NB4 (cell line): ENCODE data around the gene RPL10.

Experiments
- POLR2A ChIP-seq: IDR thresholded peaks from 2 replicates; pipeline ENCODE4 v1.6.1; 2011; ENCODE audit warnings: mild to moderate bottlenecking; ENCODE audit not compliant: insufficient read length; ENCODE audit errors: extremely low read depth
- TF ChIP-seq, protein P1 (sequence below): IDR thresholded peaks from one replicate; pipeline ENCODE4 v1.5.1; 2012; ENCODE audit warnings: low read depth, low read length

DNA sequence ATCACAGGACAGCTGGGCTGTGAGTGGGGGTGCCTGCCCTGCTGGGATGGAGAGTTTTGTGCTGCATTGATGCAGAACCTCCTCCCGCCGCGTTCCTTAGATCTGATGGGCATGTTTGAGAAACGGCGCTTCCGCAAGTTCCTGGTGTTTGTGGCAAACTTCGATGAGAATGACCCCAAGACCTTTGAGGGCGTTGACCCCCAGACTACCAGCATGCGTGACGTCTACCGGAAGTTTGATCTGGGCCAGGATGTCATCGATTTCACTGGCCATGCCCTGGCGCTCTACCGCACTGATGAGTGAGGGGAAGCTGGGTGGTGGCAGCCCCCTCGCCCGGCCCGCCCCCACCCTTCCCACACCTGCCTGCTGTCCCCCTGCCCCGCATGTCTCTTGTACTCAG lies 41.7 kb downstream of the RPL10 start:
- TF ChIP-seq, protein P1, sequence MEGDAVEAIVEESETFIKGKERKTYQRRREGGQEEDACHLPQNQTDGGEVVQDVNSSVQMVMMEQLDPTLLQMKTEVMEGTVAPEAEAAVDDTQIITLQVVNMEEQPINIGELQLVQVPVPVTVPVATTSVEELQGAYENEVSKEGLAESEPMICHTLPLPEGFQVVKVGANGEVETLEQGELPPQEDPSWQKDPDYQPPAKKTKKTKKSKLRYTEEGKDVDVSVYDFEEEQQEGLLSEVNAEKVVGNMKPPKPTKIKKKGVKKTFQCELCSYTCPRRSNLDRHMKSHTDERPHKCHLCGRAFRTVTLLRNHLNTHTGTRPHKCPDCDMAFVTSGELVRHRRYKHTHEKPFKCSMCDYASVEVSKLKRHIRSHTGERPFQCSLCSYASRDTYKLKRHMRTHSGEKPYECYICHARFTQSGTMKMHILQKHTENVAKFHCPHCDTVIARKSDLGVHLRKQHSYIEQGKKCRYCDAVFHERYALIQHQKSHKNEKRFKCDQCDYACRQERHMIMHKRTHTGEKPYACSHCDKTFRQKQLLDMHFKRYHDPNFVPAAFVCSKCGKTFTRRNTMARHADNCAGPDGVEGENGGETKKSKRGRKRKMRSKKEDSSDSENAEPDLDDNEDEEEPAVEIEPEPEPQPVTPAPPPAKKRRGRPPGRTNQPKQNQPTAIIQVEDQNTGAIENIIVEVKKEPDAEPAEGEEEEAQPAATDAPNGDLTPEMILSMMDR: no peak
- no peak for TF ChIP-seq POLR2A
